IPS DF 4.7 (cell line): ENCODE data around the gene ARHGAP9.
"Not testable (repeated sequence)": the region's sequence is repeated elsewhere in the genome, so short reads cannot be mapped to it uniquely, and the experiment has no call there.

Source experiments
- DNase-seq: peaks from one replicate; pipeline ENCODE4 v3.0.0-alpha.2; 2013; ENCODE audit warnings: low spot score; ENCODE audit errors: extremely low read depth

ARHGAP9 gene

DNA sequence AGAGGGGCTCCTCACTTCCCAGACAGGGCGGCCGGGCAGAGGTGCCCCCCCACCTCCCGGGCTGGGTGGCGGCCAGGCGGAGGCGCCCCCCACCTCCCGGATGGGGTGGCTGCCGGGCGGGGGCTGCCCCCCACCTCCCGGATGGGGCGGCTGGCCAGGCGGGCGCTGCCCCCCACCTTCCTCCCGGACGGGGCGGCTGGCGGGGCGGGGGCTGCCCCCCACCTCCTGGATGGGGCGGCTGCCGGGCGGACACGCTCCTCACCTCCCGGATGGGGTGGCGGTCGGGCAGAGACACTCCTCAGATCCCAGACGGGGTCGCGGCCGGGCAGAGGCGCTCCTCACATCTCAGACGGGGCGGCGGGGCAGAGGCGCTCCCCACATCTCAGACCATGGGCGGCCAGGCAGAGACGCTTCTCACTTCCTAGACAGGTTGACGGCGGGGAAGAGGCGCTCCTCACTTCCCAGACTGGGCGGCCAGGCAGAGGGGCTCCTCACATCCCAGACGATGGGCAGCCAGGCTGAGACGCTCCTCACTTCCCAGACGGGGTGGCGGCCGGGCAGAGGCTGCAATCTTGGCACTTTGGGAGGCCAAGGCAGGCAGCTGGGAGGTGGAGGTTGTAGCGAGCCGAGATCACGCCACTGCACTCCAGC lies 15.5 kb upstream of the ARHGAP9 start:
- DNase-seq: not testable (repeated sequence)

DNA sequence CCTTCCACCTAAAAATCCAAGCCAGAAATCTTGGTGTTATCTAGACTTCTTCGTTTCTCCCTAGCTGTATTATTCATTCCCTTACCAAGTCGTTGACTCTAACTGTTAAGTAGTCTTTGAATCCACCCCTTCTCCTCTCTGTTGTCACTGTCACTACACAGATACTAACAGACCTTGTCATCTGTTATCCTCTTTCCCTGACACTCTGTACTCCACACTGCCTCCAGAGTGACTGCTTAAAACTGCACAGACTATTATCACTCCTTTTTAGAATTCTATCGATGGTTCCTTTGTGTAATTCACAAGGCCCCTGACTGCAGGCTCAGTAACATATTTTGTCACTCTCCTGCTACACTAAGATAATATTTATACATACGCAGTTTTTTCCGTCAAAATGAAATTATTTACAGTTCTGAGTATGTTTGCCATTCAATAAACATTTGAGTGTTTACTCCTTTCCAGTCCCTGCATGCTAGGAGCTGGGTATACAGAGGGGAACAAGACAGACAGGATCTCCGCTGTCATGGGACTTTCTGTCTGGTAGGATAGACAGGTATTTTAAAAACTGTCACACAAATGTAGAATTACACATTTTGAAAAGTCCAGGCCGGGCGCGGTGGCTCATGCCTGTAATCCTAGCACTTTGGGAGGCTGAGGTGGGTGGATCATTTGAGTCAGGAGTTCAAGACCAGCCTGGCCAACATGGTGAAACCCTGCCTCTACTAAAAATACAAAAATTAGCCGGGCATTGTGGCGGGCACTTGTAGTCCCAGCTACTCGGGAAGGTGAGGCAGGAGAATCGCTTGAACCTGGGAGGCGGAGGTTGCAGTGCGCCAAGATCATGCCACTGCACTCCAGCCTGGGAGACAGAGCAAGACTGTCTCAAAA lies 12.0 kb upstream of the ARHGAP9 start:
- no peak for DNase-seq

DNA sequence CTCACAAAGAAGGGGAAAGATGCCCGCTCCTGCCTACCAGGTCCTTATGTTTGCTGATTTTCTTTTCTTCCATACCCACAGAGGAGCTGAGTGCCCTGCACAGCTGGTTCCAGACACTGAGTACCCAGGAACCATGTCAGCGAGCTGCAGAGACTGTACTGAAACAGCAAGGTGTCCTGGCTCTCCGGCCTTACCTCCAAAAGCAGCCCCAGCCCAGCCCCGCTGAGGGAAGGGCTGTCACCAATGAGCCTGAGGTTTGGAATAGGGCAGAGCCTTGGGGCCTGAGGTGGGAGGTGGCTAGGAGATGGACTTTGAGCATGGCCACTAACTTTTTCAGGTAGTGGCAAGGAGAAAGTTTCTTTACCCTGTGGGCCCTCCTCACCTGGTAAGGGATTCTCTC lies 10.5 kb upstream of the ARHGAP9 start:
- DNase-seq: no peak

DNA sequence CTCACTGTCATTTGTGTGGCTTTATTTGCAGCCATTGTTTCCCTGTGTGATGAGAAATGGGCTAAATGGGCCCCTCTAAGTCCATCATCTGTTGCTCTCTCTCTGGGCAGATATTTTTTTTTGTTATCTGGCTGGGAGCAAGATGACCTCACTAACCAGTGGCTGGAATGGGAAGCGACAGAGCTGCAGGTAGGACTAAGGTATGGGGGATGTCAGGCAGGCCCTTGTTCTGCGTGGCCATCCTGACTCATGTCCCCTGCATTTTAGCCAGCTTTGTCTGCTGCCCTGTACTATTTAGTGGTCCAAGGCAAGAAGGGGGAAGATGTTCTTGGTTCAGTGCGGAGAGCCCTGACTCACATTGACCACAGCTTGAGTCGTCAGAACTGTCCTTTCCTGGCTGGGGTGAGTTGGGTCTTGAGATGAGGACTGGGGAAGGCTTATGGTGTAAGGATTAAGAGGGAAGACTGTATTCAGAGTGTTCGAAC lies 9.5 kb upstream of the ARHGAP9 start:
- DNase-seq: no peak

DNA sequence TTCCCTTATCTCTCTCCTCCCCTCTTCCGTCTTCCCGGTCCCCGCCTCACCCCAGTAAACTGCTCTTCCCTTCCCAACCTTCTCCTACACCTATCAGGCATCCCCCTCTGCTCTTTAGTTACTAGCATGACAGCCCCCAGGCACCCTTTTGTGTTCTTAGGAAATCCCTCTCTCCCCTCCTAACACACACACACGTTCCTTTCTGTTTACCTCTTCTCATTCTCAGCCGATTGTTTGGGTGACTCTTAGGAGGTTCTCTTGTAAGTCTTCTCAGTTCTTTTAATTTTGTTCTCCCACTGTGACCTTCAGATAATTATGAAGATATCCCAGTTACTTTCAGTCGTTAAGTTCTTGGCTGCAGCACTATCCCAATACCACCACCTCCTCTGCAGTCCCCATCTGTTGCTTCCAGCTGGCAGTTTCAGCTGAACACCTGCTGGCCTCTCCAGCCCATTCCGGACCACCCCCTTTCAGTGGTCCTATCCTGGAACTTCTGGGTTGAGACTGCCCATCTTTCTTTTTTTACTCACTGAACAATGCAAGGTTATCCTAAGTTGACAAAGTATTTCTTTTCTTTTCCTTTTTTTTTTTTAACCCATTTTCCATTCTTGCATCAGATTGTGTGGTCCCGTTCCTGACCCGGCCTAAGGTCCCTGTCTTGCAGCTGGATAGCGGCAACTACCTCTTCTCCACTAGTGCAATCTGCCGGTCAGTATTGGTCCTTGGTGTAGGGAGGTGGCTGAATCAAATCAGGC lies 8.9 kb upstream of the ARHGAP9 start:
- DNase-seq: no peak

DNA sequence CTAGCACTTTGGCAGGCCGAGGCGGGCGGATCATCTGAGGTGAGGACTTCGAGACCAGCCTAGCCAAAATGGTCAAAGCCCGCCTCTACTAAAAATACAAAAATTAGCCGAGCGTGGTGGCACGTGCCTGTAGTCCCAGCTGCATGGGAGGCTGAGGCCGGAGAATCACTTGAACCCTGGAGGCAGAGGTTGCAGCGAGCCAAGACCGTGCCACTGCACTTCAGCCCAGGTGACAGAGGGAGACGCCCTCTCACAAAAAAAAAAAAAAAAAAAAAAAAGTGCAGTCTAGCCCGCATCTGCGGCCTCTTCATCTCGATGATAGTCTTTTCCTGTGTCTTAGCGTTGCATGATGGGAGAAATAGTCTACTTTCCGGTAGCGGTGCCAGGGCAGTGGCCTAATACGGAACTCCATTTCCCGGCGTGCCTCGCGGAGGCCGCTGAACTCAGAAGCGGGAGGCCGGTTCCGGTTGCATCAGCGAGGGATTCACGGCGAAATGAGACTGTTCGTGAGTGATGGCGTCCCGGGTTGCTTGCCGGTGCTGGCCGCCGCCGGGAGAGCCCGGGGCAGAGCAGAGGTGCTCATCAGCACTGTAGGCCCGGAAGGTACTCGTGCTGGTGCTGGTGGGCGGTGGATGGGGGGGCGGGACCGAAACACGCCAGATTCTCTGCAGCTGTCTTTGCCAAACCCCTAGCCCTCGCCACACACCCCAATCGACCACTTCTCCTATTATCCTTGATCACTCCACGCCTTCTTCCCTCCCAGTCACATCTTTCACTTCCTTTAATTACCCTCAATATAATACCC lies 8.1 kb upstream of the ARHGAP9 start, which contains the start of gene MARS1:
TSS of gene MARS1 (plus strand) at position 472 of the 805 bp plus-strand sequence. CDS start at position 495, 23 bp downstream.
- peak; percentile 98 for DNase-seq

DNA sequence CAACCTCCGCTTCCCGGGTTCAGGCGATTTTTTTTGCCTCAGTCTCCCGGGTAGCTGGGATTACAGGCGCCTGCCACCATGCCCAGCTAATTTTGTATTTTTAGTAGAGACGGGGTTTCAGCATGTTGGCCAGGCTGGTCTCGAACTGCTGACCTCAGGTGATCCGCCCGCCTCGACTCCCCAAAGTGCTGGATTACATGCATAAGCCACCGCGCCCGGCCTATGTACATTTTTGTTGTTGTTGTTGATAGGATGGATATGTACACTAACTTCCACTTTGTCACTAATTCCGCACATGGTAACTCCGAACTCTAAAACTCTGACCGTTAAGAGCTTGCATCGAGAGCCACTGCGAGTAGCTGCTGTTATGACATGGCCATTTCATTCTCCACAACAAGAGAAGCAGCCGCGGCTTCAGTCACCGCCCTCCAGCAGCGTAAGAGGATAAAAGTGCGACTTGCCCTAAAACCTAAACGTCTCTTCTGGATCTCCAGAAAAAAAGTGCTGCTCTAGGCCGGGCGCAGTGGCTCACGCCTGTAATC lies 7.5 kb upstream of the ARHGAP9 start:
- no peak for DNase-seq

DNA sequence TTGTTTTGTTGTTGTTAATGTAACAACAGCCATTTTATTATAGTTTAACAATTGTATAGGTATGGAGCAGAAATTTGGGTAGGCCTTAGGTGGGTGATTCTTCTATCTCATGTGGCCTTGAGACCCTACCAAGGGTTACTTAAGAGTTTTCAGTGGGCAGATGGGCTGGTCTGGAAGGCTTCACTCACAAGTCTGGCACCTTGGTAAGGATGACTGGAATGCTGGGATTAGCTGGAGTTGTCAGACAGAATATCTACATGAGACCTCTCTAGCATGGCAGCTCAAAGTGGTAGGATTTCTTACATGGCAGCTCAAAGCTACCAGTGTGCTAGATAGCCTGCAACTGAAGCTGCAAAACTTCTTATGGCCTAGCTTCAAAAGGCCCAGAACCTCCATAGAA lies 6.0 kb upstream of the ARHGAP9 start:
- DNase-seq: no peak

DNA sequence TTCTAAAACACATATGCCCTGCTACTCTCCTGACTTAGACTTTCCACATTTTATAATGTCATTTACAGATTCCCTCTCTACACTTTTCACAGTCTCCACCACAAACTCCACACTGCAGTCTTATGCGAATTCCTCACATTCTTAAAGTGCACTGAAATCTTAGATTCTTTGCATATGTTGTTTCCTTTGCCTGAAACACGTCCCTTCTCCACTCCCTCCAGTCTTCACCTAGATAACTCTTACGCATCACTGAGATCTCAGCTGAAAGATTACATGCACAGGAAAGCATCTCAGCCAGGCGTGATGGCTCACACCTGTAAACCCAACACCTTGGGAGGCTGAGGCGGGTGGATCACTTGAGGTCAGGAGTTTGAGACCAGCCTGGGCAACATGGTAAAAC lies 3.8 kb upstream of the ARHGAP9 start:
- no peak for DNase-seq

DNA sequence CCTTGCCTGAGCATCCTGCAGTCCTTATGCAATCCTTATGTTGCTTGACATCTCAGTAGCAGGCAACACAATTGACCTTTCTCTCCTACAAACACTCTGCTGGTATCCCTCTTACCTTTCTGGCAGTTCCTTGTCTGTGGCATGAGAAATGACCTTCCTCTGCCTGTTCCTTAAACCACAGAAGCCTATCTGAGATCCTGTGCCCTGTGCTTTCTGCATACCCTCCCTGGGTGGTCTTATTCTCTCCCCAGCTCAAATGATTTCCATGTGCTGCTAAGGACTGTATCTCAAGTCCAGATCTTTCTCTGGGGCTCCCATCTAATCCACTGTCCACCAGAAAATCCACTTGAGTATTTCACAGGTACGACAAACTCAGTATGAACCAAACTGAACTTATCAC lies 2.0 kb upstream of the ARHGAP9 start:
- no peak for DNase-seq

DNA sequence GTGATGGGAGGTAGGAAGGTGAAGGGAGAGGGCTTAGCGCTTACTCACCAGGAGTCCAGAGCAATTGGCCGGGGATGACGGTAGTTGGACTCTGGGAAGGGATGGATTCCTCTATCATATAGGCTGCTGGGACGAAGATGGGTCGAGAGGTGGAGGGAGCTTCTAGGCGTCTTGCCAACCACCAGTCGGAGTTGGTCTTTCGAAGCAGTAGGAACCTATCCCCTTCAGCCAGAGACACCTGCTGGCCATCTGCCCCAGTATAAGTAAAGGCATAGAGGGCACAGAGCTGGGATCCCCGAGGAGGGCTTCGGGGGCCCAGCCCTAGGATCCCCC lies 657 bp downstream of the ARHGAP9 start:
- no peak for DNase-seq

DNA sequence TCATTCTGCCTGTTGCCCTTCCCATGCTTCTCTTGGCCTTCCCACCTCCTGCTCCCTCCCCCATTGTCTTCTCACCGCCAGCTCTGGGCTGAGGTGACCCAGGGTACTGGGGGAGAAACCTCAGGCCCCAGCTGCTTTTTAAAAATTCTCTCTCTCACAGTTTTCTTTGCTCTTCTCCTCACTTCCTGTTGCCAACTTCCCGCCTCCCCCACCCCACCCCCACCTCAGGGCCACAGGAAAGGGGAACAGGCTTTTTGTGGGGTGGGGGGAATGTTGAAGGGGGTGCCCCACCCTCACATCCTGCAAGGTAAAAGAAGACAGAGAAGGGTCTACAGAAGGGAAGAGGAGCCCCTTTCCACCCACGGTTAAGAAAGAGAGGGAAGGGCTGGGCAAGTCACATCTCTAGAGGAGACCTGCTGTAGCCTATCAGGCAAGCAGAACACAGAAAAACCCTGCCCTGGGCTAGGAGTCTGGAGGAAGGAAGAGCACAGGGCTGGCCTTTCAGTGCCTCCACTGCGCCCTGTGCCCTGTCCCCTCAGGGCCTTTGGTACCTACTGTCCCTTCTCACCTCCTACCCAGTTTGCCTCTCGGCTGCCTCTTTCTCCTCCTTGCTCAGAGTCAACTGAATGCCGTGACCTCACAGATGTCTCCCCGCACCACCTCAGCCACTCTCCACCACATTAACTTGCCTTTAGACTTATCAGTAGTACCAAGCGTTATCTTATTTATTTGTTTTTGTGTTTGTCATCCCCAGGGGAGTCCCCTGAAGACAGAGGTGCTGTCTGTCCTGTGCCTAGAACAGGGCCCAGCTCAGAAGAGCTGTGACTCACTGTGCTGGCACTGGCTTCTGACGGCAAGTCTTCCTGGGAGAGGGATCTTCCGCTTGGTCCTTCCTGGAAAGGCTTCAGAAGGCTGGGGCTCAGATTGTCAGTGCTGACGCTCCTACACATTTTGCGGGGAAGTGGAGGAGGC lies 1.7 kb downstream of the ARHGAP9 start:
- DNase-seq: no peak

DNA sequence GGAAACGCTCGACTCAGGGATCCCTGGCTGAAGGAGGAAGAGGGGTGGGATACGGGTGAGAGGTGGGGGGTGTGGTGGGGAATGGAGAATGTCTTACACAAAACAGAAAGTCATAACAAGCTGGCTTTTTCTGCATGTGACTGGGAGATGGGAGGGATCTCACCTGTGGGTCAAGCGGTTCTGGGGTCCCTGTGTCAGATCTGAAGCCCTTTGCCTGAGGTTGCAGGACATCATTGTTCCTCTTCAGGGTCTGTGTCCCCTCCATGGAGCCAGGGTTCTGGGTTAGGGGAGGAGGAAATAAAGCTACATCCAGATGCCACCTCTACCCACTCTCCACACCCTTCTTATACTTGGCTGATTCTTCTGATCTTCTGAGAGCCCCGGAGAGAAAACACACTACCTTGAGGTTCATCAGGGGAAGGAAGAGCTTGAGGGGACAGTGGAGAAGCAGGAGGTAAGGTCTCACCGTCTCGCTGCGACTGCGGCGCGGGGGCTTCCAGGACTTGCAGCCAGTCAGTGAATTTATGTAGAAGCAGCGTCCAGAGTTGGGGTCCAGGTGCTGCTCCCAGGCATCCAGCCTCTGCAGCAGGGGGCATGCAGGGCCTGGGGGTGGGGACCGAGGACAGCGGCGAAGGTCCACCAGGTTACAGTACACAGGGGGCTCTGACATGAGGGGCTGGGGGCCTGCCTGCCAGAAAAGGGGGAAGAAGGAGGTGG lies 2.5 kb downstream of the ARHGAP9 start:
- no peak for DNase-seq

DNA sequence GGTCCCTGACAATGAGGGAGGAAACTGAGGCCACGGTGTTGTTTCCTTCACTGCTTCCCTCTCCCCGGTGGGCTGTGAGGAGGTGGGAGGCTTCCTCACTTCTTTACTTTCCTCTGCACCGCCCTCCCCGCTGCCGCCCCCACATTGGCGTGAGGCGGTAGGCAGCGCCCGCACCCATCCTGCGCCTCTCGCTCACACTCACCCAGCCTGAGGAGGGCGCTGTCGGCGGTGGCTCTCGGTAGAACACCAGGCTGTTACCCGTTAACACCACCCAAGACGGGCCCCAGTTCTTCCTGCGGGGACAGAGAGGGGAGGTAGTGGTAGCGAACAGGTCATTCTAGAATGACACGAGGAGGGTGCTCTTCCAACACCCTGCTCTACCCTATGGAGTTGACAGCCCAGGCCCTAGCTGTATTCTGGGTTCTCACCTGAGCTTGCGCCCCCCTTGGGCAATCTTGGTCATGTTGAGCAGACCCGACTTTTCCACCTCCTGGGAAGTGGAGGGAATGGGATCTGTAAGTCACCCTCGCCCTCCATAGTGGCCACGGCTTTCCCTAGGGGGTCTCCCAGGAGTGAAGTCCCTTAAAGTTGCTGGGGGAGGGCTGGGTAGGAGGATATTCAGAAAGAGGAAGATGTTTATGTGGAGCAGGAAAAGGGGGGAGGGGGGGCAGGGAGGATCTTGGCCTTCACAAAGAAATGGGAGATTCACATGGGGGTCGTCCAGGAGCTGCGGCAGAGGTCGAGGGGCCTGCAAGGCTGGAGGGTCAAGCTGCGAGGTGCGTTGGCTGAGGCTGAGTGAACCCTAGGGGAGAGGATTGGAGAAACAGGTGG lies 3.3 kb downstream of the ARHGAP9 start:
- no peak for DNase-seq

DNA sequence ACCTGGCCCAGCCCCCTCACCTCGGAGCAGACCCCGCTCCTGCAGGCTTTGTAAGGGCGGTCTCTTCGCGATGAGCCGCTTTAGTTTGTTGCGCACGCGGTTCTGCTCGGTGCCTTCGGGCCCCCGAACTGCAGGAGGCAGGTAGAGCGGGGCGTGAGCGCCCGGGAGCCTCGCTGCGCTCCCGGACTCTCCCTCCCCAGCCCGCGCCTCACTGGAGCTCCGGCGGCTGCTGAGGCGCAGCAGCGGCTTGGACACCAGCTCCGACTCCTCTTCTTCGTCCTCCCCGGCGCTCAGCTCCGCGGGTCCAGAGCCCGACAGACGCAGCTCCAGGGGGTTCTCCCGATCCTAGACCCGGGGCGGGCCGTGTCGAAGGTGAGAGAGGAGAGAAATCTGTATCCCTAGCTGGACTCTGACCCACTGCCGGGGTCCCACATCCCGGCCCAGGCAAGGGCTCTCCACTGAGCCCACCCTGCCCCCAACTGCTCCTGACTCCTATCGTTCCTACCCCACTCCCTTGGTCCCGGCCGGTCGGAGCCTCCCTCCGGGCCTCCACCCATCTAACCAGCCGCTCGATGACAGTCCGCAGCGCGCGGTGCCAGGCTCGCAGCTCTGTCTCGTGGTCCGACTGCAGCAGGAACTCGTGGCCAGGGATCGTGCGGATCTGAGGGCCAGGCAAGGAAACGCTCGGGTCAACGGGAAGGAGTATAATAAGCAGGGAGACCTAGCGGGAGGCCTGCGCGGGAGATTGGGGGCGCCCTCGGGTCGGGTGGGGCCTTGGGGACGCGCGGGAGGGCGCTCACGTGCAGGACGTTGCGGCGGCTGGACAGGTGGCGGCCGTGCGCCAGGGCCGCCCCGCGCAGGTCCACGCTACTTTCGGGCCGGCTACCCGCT lies 4.2 kb downstream of the ARHGAP9 start:
- DNase-seq: no peak

DNA sequence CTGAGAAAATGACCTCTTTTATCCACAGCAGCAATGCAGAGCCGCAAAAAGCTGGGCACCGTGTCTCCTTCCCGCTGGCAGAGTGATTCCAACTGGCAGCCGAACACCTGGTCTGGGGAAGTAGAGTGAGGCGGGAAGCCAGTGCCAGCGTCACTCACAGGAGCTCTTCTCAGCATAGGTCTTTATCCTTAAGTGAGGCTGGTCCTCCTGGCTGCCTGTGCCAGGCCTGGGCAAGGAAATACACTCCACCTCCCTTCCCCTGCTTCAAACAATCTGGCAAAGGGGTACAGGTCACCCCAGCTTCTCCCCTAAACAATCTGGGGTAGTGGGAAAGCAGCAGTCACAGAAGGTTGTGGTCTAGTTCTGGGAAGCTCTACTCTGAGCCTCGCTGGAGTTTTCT lies 4.8 kb downstream of the ARHGAP9 start:
- DNase-seq: no peak

DNA sequence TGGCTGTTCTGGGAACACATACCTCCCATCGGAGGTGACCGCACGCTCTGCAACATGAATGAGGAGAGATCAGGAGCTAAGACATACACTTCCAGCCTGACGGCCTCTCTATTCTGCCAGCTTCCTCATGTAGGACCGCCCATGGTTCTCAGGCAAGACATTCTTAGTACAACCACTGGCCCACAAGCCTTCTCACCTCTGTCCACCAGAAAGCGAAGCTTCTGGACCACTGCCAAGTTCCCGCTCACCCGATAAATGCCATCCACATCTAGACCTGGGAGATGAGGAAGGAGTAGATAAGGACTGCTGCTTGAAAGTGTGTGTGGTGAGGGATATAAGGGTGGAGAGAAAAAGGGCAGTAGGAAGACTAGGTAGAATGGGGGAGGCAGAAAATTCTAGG lies 5.2 kb downstream of the ARHGAP9 start:
- no peak for DNase-seq
